Measurements from ENCODE around the gene DPP6.
"Not testable (repeated sequence)": the region's sequence is repeated elsewhere in the genome, so short reads cannot be mapped to it uniquely, and the experiment has no call there.

- TF ChIP-seq CTCF, POLR2A (IDR thresholded peaks at IDR 0.05): not testable (repeated sequence)
These were observed 42.7 kb upstream of the DPP6 start for GRCh38 chr7:154009423-154009911.
